Ramos (cell line): ENCODE results near the gene TMEM200C.
"Not testable (repeated sequence)": the region's sequence is repeated elsewhere in the genome, so short reads cannot be mapped to it uniquely, and the experiment has no call there.

Experiments used
- in situ Hi-C: fragments of 300-500 bp; cut with MboI; formaldehyde crosslinking; loops from one replicate; pipeline ENCODE4 v1.14.3; 2022; ENCODE audit warnings: low sequenced_read_pairs; ENCODE audit not compliant: unreplicated experiment

The TMEM200C gene

GRCh38 chr18:5893956-5894610, 1.2 kb downstream of the TMEM200C start:
- in situ Hi-C loops, result loop anchor here (25.0 kb wide), 1 partner anchor 618 kb away; no protein-coding TSS in a partner anchor

GRCh38 chr18:5892823-5893431, 2.4 kb downstream of the TMEM200C start:
- in situ Hi-C loops, result loop anchor here (25.0 kb wide), 1 partner anchor 619 kb away; no protein-coding TSS in a partner anchor

- in situ Hi-C loops, result loop anchor here (25.0 kb wide), 1 partner anchor 620 kb away; no protein-coding TSS in a partner anchor
These were observed 3.5 kb downstream of the TMEM200C start for GRCh38 chr18:5891854-5892215.

- in situ Hi-C loops, result loop anchor here (25.0 kb wide), 1 partner anchor 621 kb away; no protein-coding TSS in a partner anchor
These were observed 4.0 kb downstream of the TMEM200C start for GRCh38 chr18:5891184-5891853.

- in situ Hi-C loops, result loop anchor here (25.0 kb wide), 1 partner anchor 622 kb away; no protein-coding TSS in a partner anchor
These were observed 4.8 kb downstream of the TMEM200C start for GRCh38 chr18:5890331-5891183.

GRCh38 chr18:5885361-5885760, 10.0 kb downstream of the TMEM200C start:
- in situ Hi-C loops, result loop anchor here (25.0 kb wide), 1 partner anchor 627 kb away; no protein-coding TSS in a partner anchor

GRCh38 chr18:5884375-5884774, 10.9 kb downstream of the TMEM200C start:
- in situ Hi-C loops, result loop anchor here (25.0 kb wide), 1 partner anchor 628 kb away; no protein-coding TSS in a partner anchor

GRCh38 chr18:5879479-5879882, 15.8 kb downstream of the TMEM200C start:
- in situ Hi-C loops, result loop anchor here (25.0 kb wide), 1 partner anchor 633 kb away; no protein-coding TSS in a partner anchor

GRCh38 chr18:5876891-5877290, 18.4 kb downstream of the TMEM200C start:
- in situ Hi-C loops, result loop anchor here (25.0 kb wide), 1 partner anchor 635 kb away; no protein-coding TSS in a partner anchor

- in situ Hi-C loops, result no loop called here
These were observed 21.0 kb downstream of the TMEM200C start for GRCh38 chr18:5874336-5874735.

- in situ Hi-C loops, result no loop called here
These were observed 22.4 kb downstream of the TMEM200C start for GRCh38 chr18:5872886-5873285.

- in situ Hi-C loops, result no loop called here
These were observed 23.9 kb downstream of the TMEM200C start for GRCh38 chr18:5871426-5871825.

GRCh38 chr18:5868218-5868854, 27.0 kb downstream of the TMEM200C start:
- in situ Hi-C loops, result no loop called here

- in situ Hi-C loops, result no loop called here
These were observed 29.8 kb downstream of the TMEM200C start for GRCh38 chr18:5865521-5865920.

- in situ Hi-C loops, result not testable (repeated sequence)
These were observed 33.2 kb downstream of the TMEM200C start for GRCh38 chr18:5862127-5862526.

GRCh38 chr18:5857180-5857579, 38.1 kb downstream of the TMEM200C start:
- in situ Hi-C loops, result no loop called here

GRCh38 chr18:5853253-5853652, 42.1 kb downstream of the TMEM200C start:
- in situ Hi-C loops, result no loop called here

GRCh38 chr18:5851998-5852397, 43.3 kb downstream of the TMEM200C start:
- in situ Hi-C loops, result no loop called here

GRCh38 chr18:5842653-5843052, 52.7 kb downstream of the TMEM200C start:
- in situ Hi-C loops, result no loop called here

- in situ Hi-C loops, result no loop called here
These were observed 53.8 kb downstream of the TMEM200C start for GRCh38 chr18:5841518-5841917.
